Effector CD8-positive, alpha-beta T cell (primary cell): ENCODE measurements around the gene B3GALT5.
"Not testable (repeated sequence)": the region's sequence is repeated elsewhere in the genome, so short reads cannot be mapped to it uniquely, and the experiment has no call there.

Experiments
- DNase-seq: peaks from one replicate; lab custom pipeline; 2025; lab: John Stamatoyannopoulos, UW
- total RNA-seq, 4 experiments: gene quantifications; one replicate each; lab custom pipeline; 2026; lab: John Stamatoyannopoulos, UW

B3GALT5 gene
- 0 to 0.27 (median 0) reads per million in 4 experiments for total RNA-seq

GRCh38 chr21:39612233-39613040 is at the start of gene B3GALT5:
TSS of gene B3GALT5 (plus strand) at chr21:39612940. CDS start at chr21:39660560, 47,620 bp downstream.
- no peak for DNase-seq

GRCh38 chr21:39564200-39564599 is 48.5 kb upstream of the B3GALT5 start:
- no peak for DNase-seq

- no peak for DNase-seq
These were observed 45.4 kb upstream of the B3GALT5 start for GRCh38 chr21:39567180-39567972.

- no peak for DNase-seq
These were observed 44.4 kb upstream of the B3GALT5 start for GRCh38 chr21:39568361-39568760.

- DNase-seq, result no peak
These were observed 37.0 kb upstream of the B3GALT5 start for GRCh38 chr21:39575775-39576174.

- DNase-seq, result no peak
These were observed 36.1 kb upstream of the B3GALT5 start for GRCh38 chr21:39576518-39577128.

- no peak for DNase-seq
These were observed 32.9 kb upstream of the B3GALT5 start for GRCh38 chr21:39579734-39580332.

GRCh38 chr21:39580744-39581143 is 32.0 kb upstream of the B3GALT5 start:
- DNase-seq, result no peak

- DNase-seq, result no peak
These were observed 31.3 kb upstream of the B3GALT5 start for GRCh38 chr21:39581414-39581813.

GRCh38 chr21:39582749-39583148 is 30.0 kb upstream of the B3GALT5 start:
- no peak for DNase-seq

- DNase-seq, result not testable (repeated sequence)
These were observed 29.2 kb upstream of the B3GALT5 start for GRCh38 chr21:39583586-39583985.

- DNase-seq, result no peak
These were observed 25.4 kb upstream of the B3GALT5 start for GRCh38 chr21:39587376-39587775.

- DNase-seq, result no peak
These were observed 23.9 kb upstream of the B3GALT5 start for GRCh38 chr21:39588884-39589283.

GRCh38 chr21:39593522-39593921 is 19.2 kb upstream of the B3GALT5 start:
- DNase-seq, result no peak

- no peak for DNase-seq
These were observed 17.3 kb upstream of the B3GALT5 start for GRCh38 chr21:39595465-39595864.

GRCh38 chr21:39597595-39597994 is 15.1 kb upstream of the B3GALT5 start:
- no peak for DNase-seq

- no peak for DNase-seq
These were observed 13.4 kb upstream of the B3GALT5 start for GRCh38 chr21:39599191-39599970.

GRCh38 chr21:39601187-39601928 is 11.4 kb upstream of the B3GALT5 start:
- no peak for DNase-seq

- no peak for DNase-seq
These were observed 10.6 kb upstream of the B3GALT5 start for GRCh38 chr21:39602076-39602689.

- no peak for DNase-seq
These were observed 9.9 kb upstream of the B3GALT5 start for GRCh38 chr21:39602793-39603192.
